Activated naive CD8-positive, alpha-beta T cell (primary cell): ENCODE results near the gene PURB.
A peak's percentile ranks its signal among the peaks of the same experiment; 100 is the strongest.
"Not testable (repeated sequence)": the region's sequence is repeated elsewhere in the genome, so short reads cannot be mapped to it uniquely, and the experiment has no call there.

Experiments
- H3K27ac Mint-ChIP-seq: one replicate; pipeline ENCODE4 v1.8.0; 2021; ENCODE audit warnings: mixed read lengths
- H3K27me3 Mint-ChIP-seq: one replicate; pipeline ENCODE4 v1.8.0; 2021; ENCODE audit warnings: mixed read lengths
- H3K36me3 Mint-ChIP-seq: one replicate; pipeline ENCODE4 v1.8.0; 2021; ENCODE audit warnings: mixed read lengths
- H3K4me1 Mint-ChIP-seq: one replicate; pipeline ENCODE4 v1.8.0; 2021; ENCODE audit warnings: low read depth, mixed read lengths
- H3K4me3 Mint-ChIP-seq: one replicate; pipeline ENCODE4 v1.8.0; 2021; ENCODE audit warnings: mild to moderate bottlenecking, mixed read lengths
- H3K9me3 Mint-ChIP-seq: one replicate; pipeline ENCODE4 v1.8.0; 2021; ENCODE audit warnings: low read depth, mixed read lengths

PURB gene

GRCh38 chr7:44849885-44850544 lies 35.3 kb downstream of the PURB start:
- Mint-ChIP-seq H3K4me1 (peaks cover 27% of the 10 kb centered on the region), H3K9me3 (no peaks in the 10 kb centered on the region), H3K4me3 (peak overlapping the region; percentile 69), H3K27me3 (no peaks in the 10 kb centered on the region), H3K36me3 (no peaks in the 10 kb centered on the region), H3K27ac (peak overlapping the region; percentile 50)

GRCh38 chr7:44849259-44849884 lies 36.0 kb downstream of the PURB start:
- Mint-ChIP-seq H3K4me3 (peak overlapping the region; percentile 93), H3K36me3 (no peaks in the 10 kb centered on the region), H3K27me3 (no peaks in the 10 kb centered on the region)

GRCh38 chr7:44847920-44848634 lies 37.3 kb downstream of the PURB start, which contains the start of gene H2AZ2:
TSS of gene H2AZ2 (minus strand) at chr7:44848087. CDS start at chr7:44847971, 116 bp downstream.
- no peaks in the 10 kb centered on the region for H3K27me3 Mint-ChIP-seq
- H3K4me1 Mint-ChIP-seq, result peaks cover 36% of the 10 kb centered on the region
- peak within 1 kb of the TSS; percentile 96 for H3K4me3 Mint-ChIP-seq
- H3K9me3 Mint-ChIP-seq, result no peaks in the 10 kb centered on the region
- H3K27ac Mint-ChIP-seq, result peak within 1 kb of the TSS; percentile 99
- no peaks in the 10 kb centered on the region for H3K36me3 Mint-ChIP-seq

More at GRCh38 chr7:44849259-44849884, 36.0 kb downstream of the PURB start:
- H3K9me3 Mint-ChIP-seq, result no peaks in the 10 kb centered on the region
- peaks cover 34% of the 10 kb centered on the region for H3K4me1 Mint-ChIP-seq
- peak overlapping the region; percentile 97 for H3K27ac Mint-ChIP-seq

GRCh38 chr7:44847509-44847919 lies 37.8 kb downstream of the PURB start:
- H3K27me3 Mint-ChIP-seq, result no peaks in the 10 kb centered on the region
- H3K4me3 Mint-ChIP-seq, result peak overlapping the region; percentile 96
- peaks cover 1% of the 10 kb centered on the region for H3K36me3 Mint-ChIP-seq
- no peaks in the 10 kb centered on the region for H3K9me3 Mint-ChIP-seq
- peaks cover 40% of the 10 kb centered on the region for H3K4me1 Mint-ChIP-seq
- peak overlapping the region; percentile 99 for H3K27ac Mint-ChIP-seq

- Mint-ChIP-seq H3K4me1 (peaks cover 45% of the 10 kb centered on the region), H3K9me3 (no peaks in the 10 kb centered on the region), H3K4me3 (peak overlapping the region; percentile 96)
Measured at GRCh38 chr7:44846816-44847508, 38.4 kb downstream of the PURB start.

GRCh38 chr7:44846390-44846789 lies 38.9 kb downstream of the PURB start:
- H3K4me3 Mint-ChIP-seq, result peak overlapping the region; percentile 96

More at GRCh38 chr7:44846816-44847508, 38.4 kb downstream of the PURB start:
- Mint-ChIP-seq H3K36me3 (peaks cover 3% of the 10 kb centered on the region), H3K27me3 (no peaks in the 10 kb centered on the region), H3K27ac (peak overlapping the region; percentile 99)

GRCh38 chr7:44845451-44845850 lies 39.9 kb downstream of the PURB start:
- H3K27ac Mint-ChIP-seq, result peak overlapping the region; percentile 99
- H3K4me3 Mint-ChIP-seq, result peak overlapping the region; percentile 96
- H3K27me3 Mint-ChIP-seq, result no peaks in the 10 kb centered on the region
- peaks cover 54% of the 10 kb centered on the region for H3K4me1 Mint-ChIP-seq
- peaks cover 3% of the 10 kb centered on the region for H3K36me3 Mint-ChIP-seq
- no peaks in the 10 kb centered on the region for H3K9me3 Mint-ChIP-seq

More at GRCh38 chr7:44846390-44846789, 38.9 kb downstream of the PURB start:
- H3K27me3 Mint-ChIP-seq, H3K9me3 Mint-ChIP-seq, H3K36me3 Mint-ChIP-seq: not testable (repeated sequence)
- peaks cover 48% of the 10 kb centered on the region for H3K4me1 Mint-ChIP-seq
- H3K27ac Mint-ChIP-seq, result peak overlapping the region; percentile 99

- peaks cover 58% of the 10 kb centered on the region for H3K4me1 Mint-ChIP-seq
- not testable (repeated sequence) for H3K4me3 Mint-ChIP-seq, H3K36me3 Mint-ChIP-seq, H3K27me3 Mint-ChIP-seq, H3K9me3 Mint-ChIP-seq, H3K27ac Mint-ChIP-seq
Measured at GRCh38 chr7:44843440-44843839, 41.9 kb downstream of the PURB start.

GRCh38 chr7:44842675-44843074 lies 42.7 kb downstream of the PURB start:
- Mint-ChIP-seq H3K36me3 (peaks cover 10% of the 10 kb centered on the region), H3K27ac (peak overlapping the region; percentile 2), H3K4me1 (peaks cover 58% of the 10 kb centered on the region)
- H3K27me3 Mint-ChIP-seq, H3K9me3 Mint-ChIP-seq, H3K4me3 Mint-ChIP-seq: not testable (repeated sequence)

- H3K27me3 Mint-ChIP-seq, result no peaks in the 10 kb centered on the region
- H3K27ac Mint-ChIP-seq, result no peak overlapping the region
- H3K4me3 Mint-ChIP-seq, result no peak overlapping the region
- peaks cover 10% of the 10 kb centered on the region for H3K36me3 Mint-ChIP-seq
- H3K4me1 Mint-ChIP-seq, result peaks cover 29% of the 10 kb centered on the region
- no peaks in the 10 kb centered on the region for H3K9me3 Mint-ChIP-seq
Measured at GRCh38 chr7:44838751-44839150, 46.6 kb downstream of the PURB start.

- Mint-ChIP-seq H3K36me3 (no peaks in the 10 kb centered on the region), H3K9me3 (no peaks in the 10 kb centered on the region), H3K4me3 (no peak overlapping the region), H3K27me3 (no peaks in the 10 kb centered on the region), H3K4me1 (peaks cover 4% of the 10 kb centered on the region), H3K27ac (peak overlapping the region; percentile 70)
Measured at GRCh38 chr7:44827567-44827966, 57.8 kb downstream of the PURB start.
